ENCODE data around the gene RABGAP1L.

The RABGAP1L gene

GRCh38 chr1:175003521-175003920 lies 844.2 kb downstream of the RABGAP1L start:
- TF ChIP-seq, protein P1, sequence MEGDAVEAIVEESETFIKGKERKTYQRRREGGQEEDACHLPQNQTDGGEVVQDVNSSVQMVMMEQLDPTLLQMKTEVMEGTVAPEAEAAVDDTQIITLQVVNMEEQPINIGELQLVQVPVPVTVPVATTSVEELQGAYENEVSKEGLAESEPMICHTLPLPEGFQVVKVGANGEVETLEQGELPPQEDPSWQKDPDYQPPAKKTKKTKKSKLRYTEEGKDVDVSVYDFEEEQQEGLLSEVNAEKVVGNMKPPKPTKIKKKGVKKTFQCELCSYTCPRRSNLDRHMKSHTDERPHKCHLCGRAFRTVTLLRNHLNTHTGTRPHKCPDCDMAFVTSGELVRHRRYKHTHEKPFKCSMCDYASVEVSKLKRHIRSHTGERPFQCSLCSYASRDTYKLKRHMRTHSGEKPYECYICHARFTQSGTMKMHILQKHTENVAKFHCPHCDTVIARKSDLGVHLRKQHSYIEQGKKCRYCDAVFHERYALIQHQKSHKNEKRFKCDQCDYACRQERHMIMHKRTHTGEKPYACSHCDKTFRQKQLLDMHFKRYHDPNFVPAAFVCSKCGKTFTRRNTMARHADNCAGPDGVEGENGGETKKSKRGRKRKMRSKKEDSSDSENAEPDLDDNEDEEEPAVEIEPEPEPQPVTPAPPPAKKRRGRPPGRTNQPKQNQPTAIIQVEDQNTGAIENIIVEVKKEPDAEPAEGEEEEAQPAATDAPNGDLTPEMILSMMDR (IDR thresholded peaks at IDR 0.05; ENCODE audit: control extremely low read depth, extremely low read depth, low read depth, missing control alignments), result no peak
- POLR2A ChIA-PET, result interaction anchor here (0.6 to 1.0 kb wide), 2 partner anchors 20 to 268 kb away, joined by 3 to 5 read pairs; partner anchors contain the start of gene MRPS14
- no peak for DNase-seq (ENCODE audit: extremely low spot score)
- CTCF ChIA-PET, result interaction anchor here (0.9 to 1.3 kb wide), 2 partner anchors 20 to 741 kb away, joined by 3 to 5 read pairs; partner anchors contain the start of gene MRPS14

- TF ChIP-seq, protein P1 (IDR thresholded peaks at IDR 0.05; ENCODE audit: control extremely low read depth, extremely low read depth, low read depth, missing control alignments), result no peak
- DNase-seq (ENCODE audit: extremely low spot score), result no peak
- ChIA-PET CTCF (interaction anchor here (0.9 to 1.2 kb wide), 2 partner anchors 10 to 24 kb away, joined by 3 to 5 read pairs; no protein-coding TSS in a partner anchor), POLR2A (no interaction called here)
These were observed 845.9 kb downstream of the RABGAP1L start for GRCh38 chr1:175005085-175005783.

DNA sequence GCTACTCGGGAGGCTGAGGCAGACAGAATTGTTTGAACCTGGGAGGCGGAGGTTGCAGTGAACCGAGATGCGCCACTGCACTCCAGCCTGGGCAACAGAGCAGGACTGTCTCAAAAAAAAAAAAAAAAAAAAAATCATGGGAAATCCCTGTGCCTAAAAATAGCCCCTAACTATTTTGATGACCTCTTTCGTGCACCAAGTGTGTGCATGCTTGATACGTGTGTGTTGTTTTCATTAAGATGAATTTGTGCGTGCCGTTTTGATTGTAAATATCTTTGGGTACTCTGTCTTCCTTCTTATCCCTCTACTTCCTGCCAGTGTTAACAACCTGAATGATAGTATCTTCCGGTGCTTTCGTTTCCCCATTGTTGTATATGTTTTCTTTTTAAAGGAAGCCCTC lies 850.2 kb downstream of the RABGAP1L start:
- TF ChIP-seq, protein P1 (IDR thresholded peaks at IDR 0.05; ENCODE audit: control extremely low read depth, extremely low read depth, low read depth, missing control alignments), result no peak
- POLR2A ChIA-PET, result no interaction called here
- CTCF ChIA-PET, result interaction anchor here (1.9 kb wide), 1 partner anchor 20 kb away, joined by 6 read pairs; no protein-coding TSS in a partner anchor
- DNase-seq (ENCODE audit: extremely low spot score), result no peak

DNA sequence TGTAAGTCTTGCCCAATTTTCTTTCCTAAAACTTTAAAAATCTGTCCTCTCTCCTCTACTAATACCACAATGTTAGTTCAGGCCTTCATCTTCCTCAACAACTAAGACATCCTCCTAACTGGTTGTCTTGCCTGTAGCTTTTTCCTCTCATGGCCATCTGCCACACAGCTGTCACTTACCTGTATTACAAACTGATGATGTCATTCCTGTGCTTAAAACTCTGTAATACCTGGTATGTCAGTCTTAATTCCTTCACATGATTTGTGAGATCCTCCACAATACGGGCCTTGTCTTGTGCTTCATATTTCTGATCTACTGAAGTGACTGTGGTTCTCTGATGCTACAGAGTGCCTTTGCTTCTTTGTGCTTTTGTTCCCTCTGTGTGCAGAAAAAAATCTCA lies 854.1 kb downstream of the RABGAP1L start:
- POLR2A ChIA-PET, result no interaction called here
- TF ChIP-seq, protein P1 (IDR thresholded peaks at IDR 0.05; ENCODE audit: control extremely low read depth, extremely low read depth, low read depth, missing control alignments), result no peak
- DNase-seq (ENCODE audit: extremely low spot score), result no peak
- CTCF ChIA-PET, result interaction anchor here (1.3 to 2.1 kb wide), 2 partner anchors 9 to 13 kb away, joined by 6 to 9 read pairs; partner anchors contain the start of genes CACYBP and MRPS14

DNA sequence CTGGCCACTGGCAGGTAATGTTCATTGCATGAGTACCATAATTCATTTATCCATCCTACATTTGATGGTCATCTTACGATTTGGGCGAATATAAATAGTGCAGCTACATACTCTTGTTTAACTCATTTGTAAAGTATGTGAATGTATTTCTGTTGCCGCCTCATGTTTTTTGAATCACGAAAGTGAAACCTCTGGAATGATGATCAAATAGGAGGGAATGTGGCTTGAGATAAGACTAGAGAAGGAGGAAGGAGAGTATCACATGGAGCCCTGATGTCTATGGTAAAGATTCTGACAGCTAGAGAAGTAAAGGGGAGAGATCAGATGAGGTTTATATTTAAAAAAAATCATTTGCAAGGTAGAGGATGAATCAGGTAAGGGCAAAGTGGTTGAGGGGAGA lies 855.9 kb downstream of the RABGAP1L start:
- POLR2A ChIA-PET, result no interaction called here
- TF ChIP-seq, protein P1 (IDR thresholded peaks at IDR 0.05; ENCODE audit: control extremely low read depth, extremely low read depth, low read depth, missing control alignments), result no peak
- CTCF ChIA-PET, result interaction anchor here (0.8 to 2.2 kb wide), 3 partner anchors 11 to 137 kb away, joined by 3 to 10 read pairs (median 5); no protein-coding TSS in a partner anchor
- DNase-seq (ENCODE audit: extremely low spot score), result no peak

DNA sequence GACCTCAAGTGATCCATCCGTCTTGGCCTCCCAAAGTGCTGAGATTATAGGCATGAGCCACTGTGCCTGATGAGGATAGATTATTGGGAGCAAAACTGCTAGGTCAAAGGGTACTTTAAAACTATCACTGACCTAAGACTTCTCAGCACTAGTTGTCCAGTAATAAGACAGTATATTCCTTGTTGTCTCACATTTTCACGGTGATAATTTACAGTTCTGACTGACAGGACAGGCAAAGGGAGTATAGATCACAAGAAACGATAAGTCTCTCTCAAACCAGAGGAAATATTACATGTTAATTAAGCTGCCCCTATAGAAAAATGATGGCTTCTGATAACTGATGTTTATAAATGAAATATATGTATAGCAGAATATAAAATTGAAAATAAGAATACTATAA lies 860.2 kb downstream of the RABGAP1L start:
- DNase-seq (ENCODE audit: extremely low spot score), result no peak
- TF ChIP-seq, protein P1 (IDR thresholded peaks at IDR 0.05; ENCODE audit: control extremely low read depth, extremely low read depth, low read depth, missing control alignments), result no peak
- ChIA-PET POLR2A (no interaction called here), CTCF (no interaction called here)
